Activated CD4-positive, alpha-beta T cell treated with anti-CD3 and anti-CD28 coated beads for 24 hours (primary cell): ENCODE results near the gene HIGD2A.

Source experiments
- DNase-seq, 2 donors: peaks; one replicate each; pipeline ENCODE4 v3.0.0-alpha.2; 2020; ENCODE audit warnings: low read depth in 2 of 2

Gene HIGD2A

DNA sequence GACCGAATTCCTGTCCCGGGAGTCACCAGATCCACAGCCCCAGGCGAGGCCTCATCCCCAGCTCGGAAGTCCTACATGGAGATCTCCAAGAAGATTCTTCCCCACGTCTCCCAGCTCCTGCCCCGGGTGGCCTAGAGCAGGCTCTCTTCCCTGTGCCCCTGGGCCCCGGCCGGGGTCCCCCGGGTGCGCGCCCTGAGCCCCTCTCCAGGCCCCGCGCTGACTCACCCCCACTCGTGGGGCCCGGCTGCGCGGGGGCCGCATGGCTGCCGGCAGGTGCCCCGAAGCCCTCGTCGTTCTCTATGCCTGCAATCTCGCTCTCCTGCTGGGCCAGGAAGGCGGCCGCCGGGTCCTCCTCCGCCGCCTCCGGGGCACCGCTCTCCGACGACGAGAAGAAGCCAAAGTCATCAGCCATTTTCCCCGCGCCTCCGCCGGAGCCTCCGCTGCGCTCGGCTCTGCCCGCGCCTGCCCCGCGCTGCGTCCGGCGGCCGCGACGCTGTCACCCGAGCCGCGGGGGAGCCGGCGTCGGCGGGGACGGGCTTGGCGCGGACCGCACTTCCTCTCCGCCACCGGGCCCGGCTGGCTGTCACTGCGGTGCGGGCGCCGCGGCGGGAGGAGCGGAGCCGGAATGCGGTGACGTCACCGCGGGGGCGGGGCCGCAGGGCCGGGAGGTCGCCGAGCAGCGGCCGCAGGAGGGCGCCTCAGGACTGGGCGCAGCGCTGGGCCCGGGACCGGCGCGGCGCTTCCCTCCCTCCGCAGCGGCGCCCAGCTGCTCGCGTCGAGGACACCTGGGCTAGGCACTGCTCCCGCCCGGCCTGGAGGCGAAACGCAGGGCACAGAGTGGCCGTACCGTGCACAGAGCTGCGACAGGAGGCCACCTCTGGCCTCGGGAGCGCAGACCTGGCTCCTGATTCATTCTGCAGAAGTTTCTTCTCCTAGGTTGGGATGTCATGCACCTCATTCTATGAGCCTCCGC, 27.7 kb downstream of the HIGD2A start, which contains the start of gene CLTB:
Gene CLTB, minus strand, starts transcription at position 588 of the 973 bp plus-strand sequence. Its CDS starts 176 bp downstream, at position 412.
- DNase-seq = peak; percentile 85

GRCh38 chr5:176416965-176417364, 28.4 kb downstream of the HIGD2A start:
- no peak for DNase-seq

DNA sequence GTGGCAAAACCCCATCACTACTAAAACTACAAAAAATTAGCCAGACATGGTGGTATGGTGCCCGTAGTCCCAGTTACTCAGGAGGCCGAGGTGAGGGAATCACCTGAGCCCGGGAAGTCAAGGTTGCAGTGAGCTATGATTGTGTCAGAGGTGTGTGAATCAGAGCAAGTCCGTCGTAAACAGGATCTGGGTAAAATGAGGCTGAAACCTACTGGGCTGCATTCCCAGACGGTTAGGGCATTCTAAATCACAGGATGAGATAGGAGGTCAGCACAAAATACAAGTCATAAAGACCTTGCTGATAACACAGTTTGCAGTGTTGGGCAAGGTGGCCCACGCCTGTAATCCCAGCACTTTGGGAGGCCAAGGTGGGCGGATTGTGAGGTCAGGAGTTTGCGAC, 29.7 kb downstream of the HIGD2A start:
- DNase-seq = no peak

DNA sequence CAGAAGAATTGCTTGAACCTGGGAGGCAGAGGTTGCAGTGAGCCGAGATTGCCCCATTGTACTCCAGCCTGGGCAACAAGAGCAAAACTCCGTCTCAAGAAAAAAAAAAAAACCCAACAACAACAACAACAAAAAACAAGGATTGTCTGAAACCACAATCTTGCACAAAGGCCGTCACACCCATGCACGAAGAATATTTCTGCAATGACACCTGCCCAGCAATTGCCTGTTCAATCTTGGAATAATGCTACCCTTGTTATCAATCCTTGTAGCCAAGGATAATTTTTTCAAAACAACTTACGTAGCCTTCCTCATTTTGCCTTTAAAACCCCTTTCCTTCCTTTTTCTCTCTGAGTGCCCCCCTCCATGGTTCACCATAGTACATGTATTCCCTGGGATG, 31.5 kb downstream of the HIGD2A start:
- DNase-seq = no peak

DNA sequence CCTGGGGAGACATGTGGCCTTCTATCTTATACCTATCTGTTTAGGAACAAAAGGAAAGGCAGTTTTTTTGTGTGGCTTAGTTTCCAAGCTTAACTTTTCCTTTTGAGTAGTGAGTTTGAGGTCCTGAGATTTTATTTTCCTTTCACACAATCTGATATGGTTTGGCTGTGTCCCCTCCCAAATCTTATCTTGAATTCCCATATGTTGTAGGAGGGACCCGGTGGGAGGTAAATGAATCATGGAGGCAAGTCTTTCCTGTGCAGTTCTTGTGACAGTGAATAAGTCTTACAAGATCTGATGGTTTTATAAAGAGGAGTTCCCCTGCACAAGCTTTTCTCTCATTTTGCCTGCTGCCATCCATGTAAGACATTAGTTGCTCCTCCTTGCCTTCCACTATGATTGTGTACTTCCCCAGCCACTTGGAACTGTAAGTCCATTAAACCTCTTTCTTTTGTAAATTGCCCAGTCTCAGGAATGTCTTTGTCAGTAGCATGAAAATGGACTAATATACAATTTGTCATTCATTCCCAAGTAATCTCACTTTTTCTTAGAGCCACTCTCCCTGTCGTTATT, 32.5 kb downstream of the HIGD2A start:
- no peak for DNase-seq

- DNase-seq = no peak
Observed at GRCh38 chr5:176424181-176424580, 35.6 kb downstream of the HIGD2A start.

GRCh38 chr5:176425138-176425537, 36.6 kb downstream of the HIGD2A start:
- DNase-seq = no peak

- DNase-seq = no peak
Observed at GRCh38 chr5:176425791-176426190, 37.2 kb downstream of the HIGD2A start.

GRCh38 chr5:176426876-176427275, 38.3 kb downstream of the HIGD2A start:
- no peak for DNase-seq

DNA sequence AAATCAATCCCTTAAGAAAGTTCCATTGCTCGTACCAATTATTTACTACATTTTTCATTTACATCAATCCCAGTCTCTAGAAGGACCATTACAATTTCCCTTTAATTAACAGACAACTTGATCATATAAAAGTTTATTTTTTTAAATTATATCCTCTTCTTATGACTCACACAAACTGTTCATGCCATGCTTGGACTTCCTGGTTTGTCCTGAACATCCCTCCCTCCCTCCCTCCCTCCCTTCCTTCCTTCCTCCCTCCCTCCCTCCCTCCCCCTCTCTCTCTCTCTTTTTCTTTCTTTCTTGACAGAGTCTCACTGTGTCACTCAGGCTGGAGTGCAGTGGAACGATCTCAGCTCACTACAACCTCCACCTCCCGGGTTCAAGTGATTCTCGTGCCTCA, 39.4 kb downstream of the HIGD2A start:
- no peak for DNase-seq

- no peak for DNase-seq
Observed at GRCh38 chr5:176429972-176430371, 41.4 kb downstream of the HIGD2A start.

GRCh38 chr5:176432707-176433106, 44.2 kb downstream of the HIGD2A start:
- no peak for DNase-seq

DNA sequence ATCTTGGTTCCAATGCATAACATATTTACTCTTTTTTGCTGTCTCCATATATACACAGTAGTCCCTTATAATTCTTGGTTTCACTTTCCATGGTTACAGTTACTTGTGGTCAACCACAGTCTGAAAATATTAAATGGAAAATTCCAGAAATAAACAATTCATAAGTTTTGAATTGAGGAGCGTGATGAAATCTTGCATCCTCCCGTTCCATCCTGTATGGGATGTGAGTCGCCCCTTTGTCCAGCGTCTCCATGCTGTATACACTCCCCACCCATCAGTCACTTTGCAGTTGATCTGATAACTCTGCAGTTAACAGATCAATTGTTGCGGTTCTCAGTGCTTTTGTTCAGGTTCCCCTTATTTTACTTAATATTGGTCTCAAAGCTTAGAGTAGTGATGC, 48.1 kb downstream of the HIGD2A start:
- DNase-seq = no peak

DNA sequence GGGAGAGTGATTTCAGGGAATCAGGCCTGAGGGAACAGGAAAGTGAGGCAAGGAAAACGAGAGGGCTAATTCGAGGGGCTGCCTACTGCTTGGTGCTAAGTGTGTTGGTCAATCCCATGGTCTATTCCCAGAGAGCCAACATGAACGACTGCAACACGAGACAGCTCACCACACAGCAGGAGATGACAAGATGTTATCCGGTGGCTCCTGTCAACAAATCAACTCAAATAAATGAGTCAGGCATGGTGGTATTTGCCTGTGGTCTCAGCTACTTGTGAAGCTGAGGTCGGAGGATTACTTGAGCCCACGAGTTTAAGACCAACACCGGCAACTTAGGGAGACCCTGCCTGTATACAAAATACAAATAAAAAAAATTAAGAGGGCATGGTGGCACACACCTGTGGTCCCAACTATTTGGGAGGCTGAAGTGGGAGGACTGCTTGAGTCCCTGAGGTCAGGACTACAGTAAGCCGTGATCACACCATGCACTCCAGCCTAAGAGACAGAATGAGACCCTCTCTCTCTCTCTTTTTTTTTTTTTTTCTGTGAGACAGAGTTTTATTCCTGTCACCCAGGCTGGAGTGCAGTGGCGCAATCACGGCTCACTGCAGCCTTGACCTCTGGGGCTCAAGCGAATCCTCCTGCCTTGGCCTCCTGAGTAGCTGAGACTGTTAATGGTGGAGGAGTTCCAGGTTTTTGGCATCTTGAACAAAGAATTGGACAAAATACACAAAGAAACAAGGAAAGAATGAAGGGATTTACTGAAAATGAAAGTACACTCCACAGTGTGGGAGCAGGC, 50.6 kb downstream of the HIGD2A start:
- no peak for DNase-seq
